Measurements from ENCODE around the gene DHRS9. TPM values are rescaled to one million over a fixed set of nuclear protein-coding genes. Genes with fewer than 3 reads are reported as not detected.

Gene DHRS9
- total RNA-seq, 1 donor from 2014 or later, result 6.1 TPM

DNA sequence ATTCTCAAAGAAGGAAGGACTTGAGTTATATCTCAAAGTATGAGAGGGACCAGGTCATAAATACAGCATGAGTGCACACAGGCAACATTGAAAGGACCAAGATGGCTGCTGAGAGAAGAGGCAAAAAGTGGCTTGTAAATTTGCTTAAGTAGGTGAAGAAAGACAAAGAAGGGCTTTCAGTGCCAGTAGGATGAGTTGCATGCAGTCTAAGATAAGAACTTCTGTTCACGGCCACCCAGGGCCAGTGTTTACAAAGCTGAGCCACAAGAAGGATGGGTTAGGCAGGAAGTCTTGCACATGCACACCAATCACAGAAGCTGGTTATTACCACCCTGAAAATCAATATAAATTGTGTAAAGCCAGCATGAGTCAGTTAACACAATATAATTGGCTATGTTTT lies 35.1 kb upstream of the DHRS9 start:
- no peak overlapping the region for H3K4me3 ChIP-seq
- no peaks in the 10 kb centered on the region for H3K9me3 ChIP-seq
- H3K27ac ChIP-seq, result no peak overlapping the region
- H3K4me1 ChIP-seq, result peaks cover 3% of the 10 kb centered on the region
- TF ChIP-seq, protein P1, sequence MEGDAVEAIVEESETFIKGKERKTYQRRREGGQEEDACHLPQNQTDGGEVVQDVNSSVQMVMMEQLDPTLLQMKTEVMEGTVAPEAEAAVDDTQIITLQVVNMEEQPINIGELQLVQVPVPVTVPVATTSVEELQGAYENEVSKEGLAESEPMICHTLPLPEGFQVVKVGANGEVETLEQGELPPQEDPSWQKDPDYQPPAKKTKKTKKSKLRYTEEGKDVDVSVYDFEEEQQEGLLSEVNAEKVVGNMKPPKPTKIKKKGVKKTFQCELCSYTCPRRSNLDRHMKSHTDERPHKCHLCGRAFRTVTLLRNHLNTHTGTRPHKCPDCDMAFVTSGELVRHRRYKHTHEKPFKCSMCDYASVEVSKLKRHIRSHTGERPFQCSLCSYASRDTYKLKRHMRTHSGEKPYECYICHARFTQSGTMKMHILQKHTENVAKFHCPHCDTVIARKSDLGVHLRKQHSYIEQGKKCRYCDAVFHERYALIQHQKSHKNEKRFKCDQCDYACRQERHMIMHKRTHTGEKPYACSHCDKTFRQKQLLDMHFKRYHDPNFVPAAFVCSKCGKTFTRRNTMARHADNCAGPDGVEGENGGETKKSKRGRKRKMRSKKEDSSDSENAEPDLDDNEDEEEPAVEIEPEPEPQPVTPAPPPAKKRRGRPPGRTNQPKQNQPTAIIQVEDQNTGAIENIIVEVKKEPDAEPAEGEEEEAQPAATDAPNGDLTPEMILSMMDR (IDR thresholded peaks at IDR 0.05), result no peak
- no peaks in the 10 kb centered on the region for H3K27me3 ChIP-seq (ENCODE audit: low read depth)
- ATAC-seq (no peak), DNase-seq (no peak)
- no peaks in the 10 kb centered on the region for H3K36me3 ChIP-seq
- intact Hi-C loops (cut with DNase I), result no loop called here

DNA sequence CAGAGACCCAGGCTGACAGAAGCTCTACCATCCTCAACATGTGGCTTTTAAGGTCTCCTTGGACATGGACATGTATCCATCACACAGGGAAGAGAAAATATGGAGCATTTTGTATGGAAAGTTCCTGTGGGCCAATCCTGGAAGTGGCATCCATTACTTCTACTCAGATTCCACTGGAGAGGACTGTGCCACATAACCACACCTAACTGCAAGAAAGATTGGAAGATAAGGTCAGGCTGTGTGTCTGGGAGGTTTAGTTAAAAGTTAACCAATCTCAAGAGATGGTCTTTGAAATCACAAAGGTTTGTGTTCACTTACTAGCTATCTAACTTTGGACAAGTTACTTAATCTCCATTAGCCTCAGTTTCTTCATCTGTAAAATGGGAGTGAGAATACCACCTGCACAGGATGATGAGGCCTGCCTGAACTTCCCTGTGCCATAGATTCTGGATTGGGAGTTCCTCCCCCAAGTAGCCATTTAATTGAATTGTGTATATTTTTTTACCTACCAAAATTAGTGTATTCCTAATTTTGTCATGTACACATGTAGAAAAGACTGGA lies 34.3 kb upstream of the DHRS9 start:
- no peak overlapping the region for H3K27ac ChIP-seq
- no peaks in the 10 kb centered on the region for H3K36me3 ChIP-seq
- TF ChIP-seq, protein P1 (IDR thresholded peaks at IDR 0.05), result no peak
- no peaks in the 10 kb centered on the region for H3K9me3 ChIP-seq
- H3K4me1 ChIP-seq, result peaks cover 3% of the 10 kb centered on the region
- no peak overlapping the region for H3K4me3 ChIP-seq
- no peak for ATAC-seq
- intact Hi-C loops (cut with DNase I), result no loop called here
- no peak for DNase-seq
- no peaks in the 10 kb centered on the region for H3K27me3 ChIP-seq (ENCODE audit: low read depth)

DNA sequence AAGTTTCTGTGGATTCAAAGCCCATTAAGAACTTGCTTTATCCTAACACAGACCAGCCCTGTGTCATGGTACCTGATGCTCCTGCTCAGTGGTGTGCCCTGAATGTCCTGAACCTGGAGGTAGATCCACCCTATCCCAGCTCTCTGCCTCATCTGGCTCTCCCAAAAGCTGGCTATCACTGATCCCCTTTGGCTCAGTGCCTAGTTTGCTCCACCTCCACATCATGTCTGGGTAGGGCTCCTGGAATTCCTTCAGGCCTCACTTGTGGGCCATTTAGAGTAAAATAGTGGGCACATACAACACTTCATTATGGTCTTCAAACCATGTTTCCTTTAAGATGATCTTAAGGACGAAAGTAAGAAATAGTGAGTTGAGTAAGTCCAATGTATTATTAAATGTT lies 33.5 kb upstream of the DHRS9 start:
- Histone ChIP-seq H3K36me3 (no peaks in the 10 kb centered on the region), H3K27me3 (ENCODE audit: low read depth) (no peaks in the 10 kb centered on the region), H3K9me3 (no peaks in the 10 kb centered on the region), H3K4me3 (no peak overlapping the region), H3K4me1 (peaks cover 3% of the 10 kb centered on the region), H3K27ac (no peak overlapping the region)
- ATAC-seq (no peak), DNase-seq (no peak)
- intact Hi-C loops (cut with DNase I), result no loop called here
- TF ChIP-seq, protein P1 (IDR thresholded peaks at IDR 0.05), result no peak

- peak; percentile 63 to 77 for ATAC-seq
- intact Hi-C loops (cut with DNase I), result no loop called here
These were observed 32.5 kb upstream of the DHRS9 start for GRCh38 chr2:169036736-169037440.

GRCh38 chr2:169038338-169038757 lies 31.0 kb upstream of the DHRS9 start:
- no peak overlapping the region for H3K4me3 ChIP-seq
- peak; percentile 72 to 80 for ATAC-seq
- H3K27me3 ChIP-seq (ENCODE audit: low read depth), result no peaks in the 10 kb centered on the region
- peaks cover 3% of the 10 kb centered on the region for H3K4me1 ChIP-seq
- H3K27ac ChIP-seq, result no peak overlapping the region
- TF ChIP-seq, protein P1 (IDR thresholded peaks at IDR 0.05), result no peak
- H3K36me3 ChIP-seq, result no peaks in the 10 kb centered on the region
- no peak for DNase-seq
- peaks cover 9% of the 10 kb centered on the region for H3K9me3 ChIP-seq
- intact Hi-C loops (cut with DNase I), result no loop called here

More at GRCh38 chr2:169036736-169037440, 32.5 kb upstream of the DHRS9 start:
- Histone ChIP-seq H3K27ac (no peak overlapping the region), H3K36me3 (no peaks in the 10 kb centered on the region), H3K9me3 (no peaks in the 10 kb centered on the region), H3K4me1 (peaks cover 3% of the 10 kb centered on the region), H3K4me3 (no peak overlapping the region), H3K27me3 (ENCODE audit: low read depth) (no peaks in the 10 kb centered on the region)
- DNase-seq, result no peak
- TF ChIP-seq, protein P1 (IDR thresholded peaks at IDR 0.05), result no peak

All from lower lobe of right lung (tissue), 2 donors.